OCI-LY7 (cell line): ENCODE data around the gene PDRG1.

Experiments
- EZH2phosphoT487 ChIP-seq: fragments of 200-600 bp; sonication (generic); IDR thresholded peaks from 2 replicates; pipeline ENCODE4 v1.6.1; 2018; ENCODE audit warnings: low read depth, borderline replicate concordance, mild to moderate bottlenecking, mixed run types, antibody characterized with exemption, low read length, moderate library complexity, mixed read lengths
- TF ChIP-seq, protein P1 (sequence below): fragments of 200-600 bp; sonication (generic); conservative IDR thresholded peaks from 2 replicates; pipeline ENCODE4 v1.5.1; 2014; ENCODE audit warnings: mild to moderate bottlenecking, antibody characterized with exemption, low read length, moderate library complexity, mixed read lengths

DNA sequence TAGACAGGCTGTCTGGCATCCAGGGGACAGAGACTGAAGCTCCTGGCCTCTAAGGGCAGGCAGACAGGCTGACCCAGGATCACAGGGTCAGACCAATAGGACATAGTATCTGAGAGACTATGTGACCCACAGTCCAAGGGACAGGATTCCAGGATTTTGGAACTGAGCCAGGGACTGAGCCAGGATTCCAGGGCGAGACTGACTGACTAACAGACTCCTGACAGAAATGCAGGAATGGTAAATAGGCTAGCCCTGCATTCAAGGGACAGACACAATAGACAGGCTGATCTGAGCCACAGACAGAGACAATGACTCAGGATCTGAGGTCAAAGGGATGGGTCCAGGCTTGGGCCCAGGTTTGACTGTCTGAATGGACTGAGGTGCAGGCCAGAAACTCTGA lies 35.9 kb upstream of the PDRG1 start:
- TF ChIP-seq, protein P1, sequence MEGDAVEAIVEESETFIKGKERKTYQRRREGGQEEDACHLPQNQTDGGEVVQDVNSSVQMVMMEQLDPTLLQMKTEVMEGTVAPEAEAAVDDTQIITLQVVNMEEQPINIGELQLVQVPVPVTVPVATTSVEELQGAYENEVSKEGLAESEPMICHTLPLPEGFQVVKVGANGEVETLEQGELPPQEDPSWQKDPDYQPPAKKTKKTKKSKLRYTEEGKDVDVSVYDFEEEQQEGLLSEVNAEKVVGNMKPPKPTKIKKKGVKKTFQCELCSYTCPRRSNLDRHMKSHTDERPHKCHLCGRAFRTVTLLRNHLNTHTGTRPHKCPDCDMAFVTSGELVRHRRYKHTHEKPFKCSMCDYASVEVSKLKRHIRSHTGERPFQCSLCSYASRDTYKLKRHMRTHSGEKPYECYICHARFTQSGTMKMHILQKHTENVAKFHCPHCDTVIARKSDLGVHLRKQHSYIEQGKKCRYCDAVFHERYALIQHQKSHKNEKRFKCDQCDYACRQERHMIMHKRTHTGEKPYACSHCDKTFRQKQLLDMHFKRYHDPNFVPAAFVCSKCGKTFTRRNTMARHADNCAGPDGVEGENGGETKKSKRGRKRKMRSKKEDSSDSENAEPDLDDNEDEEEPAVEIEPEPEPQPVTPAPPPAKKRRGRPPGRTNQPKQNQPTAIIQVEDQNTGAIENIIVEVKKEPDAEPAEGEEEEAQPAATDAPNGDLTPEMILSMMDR, result no peak
- TF ChIP-seq EZH2phosphoT487, result no peak
